ENCODE results near the gene TNFRSF13B. TPM values are rescaled to one million over a fixed set of nuclear protein-coding genes. Genes with fewer than 3 reads are reported as not detected.

The TNFRSF13B gene
- total RNA-seq, 6 donors from 2014 or later, result 0.57 to 6.3 (median 2.1) TPM; not detected in 1

DNA sequence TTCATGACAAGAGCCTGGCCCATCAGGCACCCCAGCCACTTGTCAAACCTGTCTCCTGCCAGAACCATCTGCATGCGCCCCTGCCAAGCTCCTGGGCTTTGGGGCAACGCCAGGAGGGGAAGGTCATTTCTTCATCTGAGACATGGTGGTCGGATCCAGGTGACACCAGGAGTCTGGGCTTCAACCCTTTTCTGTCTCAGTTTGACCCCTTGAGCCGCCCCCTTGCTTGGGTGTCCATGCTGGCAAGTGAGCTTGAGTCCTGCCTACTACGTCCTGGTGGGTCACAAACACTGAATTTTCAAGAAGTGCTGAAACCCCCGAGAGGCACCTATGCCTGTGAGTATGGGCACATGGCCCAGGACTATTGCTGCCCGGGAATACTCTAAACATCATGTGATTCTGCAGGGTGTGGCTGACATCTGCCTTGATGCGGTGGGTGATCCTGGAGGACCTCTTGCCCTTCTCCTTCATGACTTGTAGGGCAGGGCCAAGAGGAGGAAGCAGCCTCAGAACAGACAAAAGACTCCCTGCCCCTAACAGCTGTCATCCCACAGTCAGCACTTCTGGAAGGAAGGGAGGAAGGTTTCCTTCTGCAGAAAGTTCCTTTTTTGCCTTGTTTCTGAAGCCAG lies 43.4 kb downstream of the TNFRSF13B start:
- ATAC-seq (ENCODE audit: low FRiP score in 2 of 2) (no peak), DNase-seq (peak in 1 of 2 donors; percentile 15)
- WGBS, 2 donors, result 67 to 68% methylated on average over 3 to 8 of the region's 8 CpGs
- H3K9me3 ChIP-seq, result no peaks in the 10 kb centered on the region
- H3K4me3 ChIP-seq, result no peak overlapping the region
- no peaks in the 10 kb centered on the region for H3K4me1 ChIP-seq
- TF ChIP-seq POLR2A (IDR thresholded peaks at IDR 0.05) (no peak), EP300 (IDR thresholded peaks at IDR 0.05) (no peak), POLR2AphosphoS5 (IDR thresholded peaks at IDR 0.05) (no peak)
- TF ChIP-seq, protein P1, sequence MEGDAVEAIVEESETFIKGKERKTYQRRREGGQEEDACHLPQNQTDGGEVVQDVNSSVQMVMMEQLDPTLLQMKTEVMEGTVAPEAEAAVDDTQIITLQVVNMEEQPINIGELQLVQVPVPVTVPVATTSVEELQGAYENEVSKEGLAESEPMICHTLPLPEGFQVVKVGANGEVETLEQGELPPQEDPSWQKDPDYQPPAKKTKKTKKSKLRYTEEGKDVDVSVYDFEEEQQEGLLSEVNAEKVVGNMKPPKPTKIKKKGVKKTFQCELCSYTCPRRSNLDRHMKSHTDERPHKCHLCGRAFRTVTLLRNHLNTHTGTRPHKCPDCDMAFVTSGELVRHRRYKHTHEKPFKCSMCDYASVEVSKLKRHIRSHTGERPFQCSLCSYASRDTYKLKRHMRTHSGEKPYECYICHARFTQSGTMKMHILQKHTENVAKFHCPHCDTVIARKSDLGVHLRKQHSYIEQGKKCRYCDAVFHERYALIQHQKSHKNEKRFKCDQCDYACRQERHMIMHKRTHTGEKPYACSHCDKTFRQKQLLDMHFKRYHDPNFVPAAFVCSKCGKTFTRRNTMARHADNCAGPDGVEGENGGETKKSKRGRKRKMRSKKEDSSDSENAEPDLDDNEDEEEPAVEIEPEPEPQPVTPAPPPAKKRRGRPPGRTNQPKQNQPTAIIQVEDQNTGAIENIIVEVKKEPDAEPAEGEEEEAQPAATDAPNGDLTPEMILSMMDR (IDR thresholded peaks at IDR 0.05), result no peak
- H3K36me3 ChIP-seq, result no peaks in the 10 kb centered on the region
- no peaks in the 10 kb centered on the region for H3K27me3 ChIP-seq
- no peak overlapping the region for H3K27ac ChIP-seq

- DNase-seq, result peak in 1 of 2 donors; percentile 14
- Histone ChIP-seq H3K27ac (no peak overlapping the region), H3K4me1 (peaks cover 0 to 4% (median 0%) of the 10 kb centered on the region in 4 donors), H3K4me3 (no peak overlapping the region), H3K27me3 (no peaks in the 10 kb centered on the region), H3K36me3 (no peaks in the 10 kb centered on the region), H3K9me3 (no peaks in the 10 kb centered on the region)
- WGBS, 2 donors, result 88% methylated on average over 17 of the region's 18 CpGs; no CpG with 5 or more reads in 1 of the 2 donors
- TF ChIP-seq POLR2A (IDR thresholded peaks at IDR 0.05) (no peak), POLR2AphosphoS5 (IDR thresholded peaks at IDR 0.05) (no peak), EP300 (IDR thresholded peaks at IDR 0.05) (no peak)
- TF ChIP-seq, protein P1 (IDR thresholded peaks at IDR 0.05), result no peak
- ATAC-seq (ENCODE audit: low FRiP score in 2 of 2), result no peak
Observed at GRCh38 chr17:16927641-16928321, 44.1 kb downstream of the TNFRSF13B start.

- DNase-seq, result no peak
Observed at GRCh38 chr17:16926571-16927451, 45.1 kb downstream of the TNFRSF13B start.

DNA sequence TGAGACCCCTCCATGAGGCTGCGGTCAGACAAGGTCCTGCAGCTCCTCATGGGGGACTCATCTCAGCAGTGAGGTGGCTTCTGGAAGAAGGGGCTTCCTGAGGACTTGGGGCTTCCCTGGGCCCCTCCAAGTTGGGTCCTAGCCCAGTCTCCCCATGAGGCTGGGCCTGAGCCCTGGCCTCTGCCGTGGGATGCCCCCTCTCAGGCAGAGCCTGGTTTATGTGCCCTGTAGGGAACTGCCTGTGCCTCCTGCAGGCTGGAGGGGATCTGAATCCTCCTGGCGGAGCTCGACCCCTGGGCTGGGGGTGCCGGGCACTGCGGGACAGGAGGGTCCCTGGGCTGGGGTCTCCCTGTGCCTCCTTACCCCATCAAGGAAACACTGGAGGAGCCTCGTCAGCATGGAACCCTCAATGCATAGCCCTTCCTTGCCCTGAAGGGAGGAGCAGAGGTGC lies 45.8 kb downstream of the TNFRSF13B start:
- ATAC-seq (ENCODE audit: low FRiP score in 2 of 2) (no peak), DNase-seq (no peak)
- WGBS, 2 donors, result 93% methylated on average over 7 of the region's 7 CpGs; no CpG with 5 or more reads in 1 of the 2 donors
- no peaks in the 10 kb centered on the region for H3K9me3 ChIP-seq
- no peaks in the 10 kb centered on the region for H3K36me3 ChIP-seq
- peaks cover 0 to 6% (median 0%) of the 10 kb centered on the region in 4 donors for H3K4me1 ChIP-seq
- no peaks in the 10 kb centered on the region for H3K27me3 ChIP-seq
- no peak overlapping the region for H3K27ac ChIP-seq
- TF ChIP-seq, protein P1 (IDR thresholded peaks at IDR 0.05), result no peak
- TF ChIP-seq POLR2A (IDR thresholded peaks at IDR 0.05) (no peak), EP300 (IDR thresholded peaks at IDR 0.05) (no peak), POLR2AphosphoS5 (IDR thresholded peaks at IDR 0.05) (no peak)
- no peak overlapping the region for H3K4me3 ChIP-seq

More at GRCh38 chr17:16926571-16927451, 45.1 kb downstream of the TNFRSF13B start:
- ATAC-seq (ENCODE audit: low FRiP score in 2 of 2), result no peak
- no peak overlapping the region for H3K4me3 ChIP-seq
- TF ChIP-seq POLR2AphosphoS5 (IDR thresholded peaks at IDR 0.05) (no peak), POLR2A (IDR thresholded peaks at IDR 0.05) (no peak), EP300 (IDR thresholded peaks at IDR 0.05) (no peak)
- TF ChIP-seq, protein P1 (IDR thresholded peaks at IDR 0.05), result no peak
- H3K36me3 ChIP-seq, result no peaks in the 10 kb centered on the region
- H3K27ac ChIP-seq, result no peak overlapping the region
- peaks cover 0 to 6% (median 0%) of the 10 kb centered on the region in 4 donors for H3K4me1 ChIP-seq
- WGBS, 2 donors, result 86 to 90% methylated on average over 5 to 18 of the region's 18 CpGs
- no peaks in the 10 kb centered on the region for H3K27me3 ChIP-seq
- no peaks in the 10 kb centered on the region for H3K9me3 ChIP-seq
